ENCODE measurements around the gene GSK3B.

The GSK3B gene

DNA sequence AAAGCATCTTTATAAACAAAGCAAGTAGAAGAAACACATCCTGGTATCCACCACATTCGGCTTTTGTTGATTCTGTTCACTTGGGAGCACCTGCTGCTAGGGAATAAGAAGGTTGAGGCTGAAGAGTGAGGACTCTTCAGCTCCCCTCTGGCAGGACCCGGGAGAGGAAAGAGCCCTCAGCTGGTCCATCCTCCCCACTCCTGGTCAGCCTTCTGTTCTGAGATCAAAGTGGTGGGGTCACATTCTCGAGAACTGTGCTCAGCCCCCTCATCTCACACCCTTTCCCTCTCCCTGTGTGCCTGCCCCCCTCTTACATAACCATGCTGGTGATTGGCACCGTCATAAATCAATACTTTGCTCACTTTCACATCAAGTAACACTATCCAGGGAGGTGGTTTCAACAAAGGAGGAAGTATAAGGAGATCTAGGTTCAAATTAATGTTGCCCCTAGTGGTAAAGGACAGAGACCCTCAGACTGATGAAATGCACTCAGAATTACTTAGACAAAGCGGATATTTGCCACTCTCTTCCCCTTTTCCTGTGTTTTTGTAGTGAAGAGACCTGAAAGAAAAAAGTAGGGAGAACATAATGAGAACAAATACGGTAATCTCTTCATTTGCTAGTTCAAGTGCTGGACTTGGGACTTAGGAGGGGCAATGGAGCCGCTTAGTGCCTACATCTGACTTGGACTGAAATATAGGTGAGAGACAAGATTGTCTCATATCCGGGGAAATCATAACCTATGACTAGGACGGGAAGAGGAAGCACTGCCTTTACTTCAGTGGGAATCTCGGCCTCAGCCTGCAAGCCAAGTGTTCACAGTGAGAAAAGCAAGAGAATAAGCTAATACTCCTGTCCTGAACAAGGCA lies 312.7 kb downstream of the GSK3B start, which contains the start of gene NR1I2:
TSS of gene NR1I2 (plus strand) at position 772 of the 869 bp plus-strand sequence.
- no peak for DNase-seq (ENCODE audit: low read depth in 2 of 2)

- no peak for DNase-seq (ENCODE audit: low read depth in 2 of 2)
Measured at GRCh38 chr3:119779731-119780383, 314.4 kb downstream of the GSK3B start.

GRCh38 chr3:119778811-119779210 lies 315.4 kb downstream of the GSK3B start:
- DNase-seq (ENCODE audit: low read depth in 2 of 2) = no peak

DNA sequence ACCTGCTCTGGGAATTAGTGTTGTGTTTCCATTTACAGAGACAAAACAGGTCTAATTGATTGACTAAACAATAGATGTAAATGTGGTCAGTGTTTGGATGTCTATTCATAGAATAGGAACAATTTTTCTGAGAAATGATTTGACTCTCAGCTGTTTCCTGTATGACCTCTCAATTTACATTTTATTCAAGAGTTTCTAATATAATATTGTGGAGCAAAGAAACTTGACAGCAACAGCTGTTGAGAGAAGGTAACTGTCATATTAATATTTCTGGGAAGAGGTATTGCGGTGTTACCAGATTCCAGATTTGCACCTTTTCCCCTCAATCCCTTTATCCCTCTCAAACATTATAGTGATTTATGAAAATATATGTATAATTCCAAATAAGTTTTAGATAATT lies 316.1 kb downstream of the GSK3B start:
- DNase-seq (ENCODE audit: low read depth in 2 of 2) = no peak

DNA sequence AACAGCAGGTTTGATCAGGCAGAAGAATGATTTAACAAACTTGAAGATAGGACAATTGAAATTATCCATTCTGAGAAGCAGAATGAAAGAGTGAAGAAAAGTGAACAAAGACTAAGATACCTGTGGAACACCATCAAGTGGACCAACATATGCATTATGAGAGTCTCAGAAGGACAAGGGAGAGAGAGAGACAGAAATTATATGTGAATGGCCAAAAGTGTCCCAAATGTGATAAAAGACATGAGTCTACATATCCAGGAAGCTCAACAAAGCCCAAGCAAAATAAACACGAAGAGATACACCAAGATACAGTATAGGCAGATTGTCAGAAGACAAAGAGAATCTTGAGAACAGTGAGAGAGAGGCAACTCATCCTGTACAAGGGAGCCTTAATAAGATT lies 317.9 kb downstream of the GSK3B start:
- no peak for DNase-seq (ENCODE audit: low read depth in 2 of 2)

GRCh38 chr3:119774444-119774843 lies 319.8 kb downstream of the GSK3B start:
- DNase-seq (ENCODE audit: low read depth in 2 of 2) = no peak

Data from stimulated activated CD8-positive, alpha-beta memory T cell treated with anti-CD3 and anti-CD28 coated beads, Interleukin-2, amount 100 ng/mL, for 48 hours (primary cell).